Pancreas (tissue), 10 donors: ENCODE data around the gene SAMHD1. TPM values are rescaled to one million over a fixed set of nuclear protein-coding genes. Genes with fewer than 3 reads are reported as not detected.

ENCODE experiments used
- ATAC-seq, 4 donors: fragments of 200-7000 bp; cut with Tn5 transposase; one replicate each; pipeline versions ENCODE4 v1.8.0 to v1.9.1; 2020; ENCODE audit warnings: mild to moderate bottlenecking in 4 of 4, moderate library complexity in 4 of 4
- DNase-seq, 6 donors: peaks; one replicate each; pipeline ENCODE4 v3.0.0-alpha.2; 2020
- FAIRE-seq: peaks from 2 replicates; lab custom pipeline; 2012; peaks lifted over from hg19 to GRCh38; lab: Jason Lieb, UNC
- H3K27ac ChIP-seq, 4 donors: fragments of 200-600 bp; sonication (generic); 1 replicate in 3 of 4; 2 replicates in 1 of 4; pipeline versions ENCODE4 v1.5.0 to v1.8.0; 2020
- H3K27me3 ChIP-seq, 4 donors: fragments of 200-600 bp; one replicate each; pipeline ENCODE4 v1.8.0; 2021
- H3K36me3 ChIP-seq, 3 donors: fragments of 200-600 bp; sonication (generic) in 1 of 3; one replicate each; pipeline versions ENCODE4 v1.5.0 to v1.8.0; 2020 to 2021
- H3K4me1 ChIP-seq, 3 donors: fragments of 200-600 bp; one replicate each; pipeline ENCODE4 v1.8.0; 2021
- H3K4me3 ChIP-seq, 4 donors: fragments of 200-600 bp; sonication (generic) in 2 of 4; one replicate each; pipeline versions ENCODE4 v1.5.0 to v1.8.0; 2020 to 2021
- H3K9me3 ChIP-seq, 4 donors: fragments of 200-600 bp; one replicate each; pipeline ENCODE4 v1.8.0; 2021
- CTCF ChIP-seq, 4 donors: fragments of 200-600 bp; sonication (generic) in 3 of 4; IDR thresholded peaks; one replicate each; pipeline versions ENCODE4 v1.5.0 to v1.8.0; 2021; ENCODE audit warnings: antibody characterized with exemption in 4 of 4
- WGBS, 2 donors: extraction: QIAGEN DNeasy Blood & Tissue Kit; methylation state at CpG; one replicate each; pipeline ENCODE4 v1.1.7; 2013; 5-methylcytosine and 5-hydroxymethylcytosine counted together
- intact Hi-C, 3 donors: fragments of 100-400 bp; cut with DNase I; formaldehyde crosslinking; loops; one replicate each; pipeline versions ENCODE4 v1.11.1 to v1.14.2; 2022
- polyA plus RNA-seq, 2 donors: library from polyadenylated mRNA; stranded (reverse); fragments of 200-250 nt; gene quantifications; one replicate each; pipeline ENCODE4 v1.2.3, GENCODE V29; 2013
- total RNA-seq, 6 donors: library from RNA; stranded (reverse); fragmentation: NEBNext Ultra II Directional in 4 of 6; extraction: Animal tissue kit (Norgen Biotek cat#: 25700) in 4 of 6; gene quantifications; one replicate each; pipeline versions ENCODE4 v1.2.1 to v1.2.4, GENCODE V29; 2021 to 2023
- donor health status: healthy with polysubstance abuse.
- donor health status: DM: no; HTN: no; CAD: no; lungs with moderate emphysema.
- donor health status: DM: no; HTN: no; CAD: no.
- donor health status: control.
- donor health status: control.
- donor health status: Bipolar disorder and iron deficiency.
- donor health status: DM: yes; HTN: yes; CAD: no.
- donor health status: DM: no; HTN: no; CAD: no.
- donor health status: DM: no; HTN: no; CAD: no.
- donor health status: DM: yes; HTN: yes; CAD: no.

The SAMHD1 gene
- total and polyA plus RNA-seq, 8 donors, result 23.3 to 90.7 (median 49.0) TPM

- no peak for ATAC-seq
- Histone ChIP-seq H3K9me3 (no peaks in the 10 kb centered on the region), H3K4me3 (no peak overlapping the region), H3K4me1 (peaks cover 3 to 11% (median 10%) of the 10 kb centered on the region in 3 donors), H3K27ac (no peak overlapping the region), H3K27me3 (no peaks in the 10 kb centered on the region), H3K36me3 (peaks cover 0 to 11% (median 7%) of the 10 kb centered on the region in 3 donors)
- FAIRE-seq, result no peak
- no peak for TF ChIP-seq CTCF (IDR thresholded peaks at IDR 0.05)
- 92% methylated on average over 6 of the region's 6 CpGs for WGBS, 2 donors
- DNase-seq, result no peak
- intact Hi-C loops, result no loop called here
Observed at GRCh38 chr20:36929691-36930090, 21.8 kb downstream of the SAMHD1 start.

GRCh38 chr20:36929290-36929689 is 22.2 kb downstream of the SAMHD1 start:
- DNase-seq (no peak), FAIRE-seq (no peak), ATAC-seq (no peak)
- H3K9me3 ChIP-seq, result no peaks in the 10 kb centered on the region
- TF ChIP-seq CTCF (IDR thresholded peaks at IDR 0.05), result no peak
- intact Hi-C loops, result no loop called here
- no peak overlapping the region for H3K27ac ChIP-seq
- H3K4me1 ChIP-seq, result peaks cover 3 to 11% (median 10%) of the 10 kb centered on the region in 3 donors
- peaks cover 0 to 11% (median 7%) of the 10 kb centered on the region in 3 donors for H3K36me3 ChIP-seq
- H3K4me3 ChIP-seq, result no peak overlapping the region
- no peaks in the 10 kb centered on the region for H3K27me3 ChIP-seq
- WGBS, 2 donors, result 90 to 92% methylated on average over 6 of the region's 6 CpGs

DNA sequence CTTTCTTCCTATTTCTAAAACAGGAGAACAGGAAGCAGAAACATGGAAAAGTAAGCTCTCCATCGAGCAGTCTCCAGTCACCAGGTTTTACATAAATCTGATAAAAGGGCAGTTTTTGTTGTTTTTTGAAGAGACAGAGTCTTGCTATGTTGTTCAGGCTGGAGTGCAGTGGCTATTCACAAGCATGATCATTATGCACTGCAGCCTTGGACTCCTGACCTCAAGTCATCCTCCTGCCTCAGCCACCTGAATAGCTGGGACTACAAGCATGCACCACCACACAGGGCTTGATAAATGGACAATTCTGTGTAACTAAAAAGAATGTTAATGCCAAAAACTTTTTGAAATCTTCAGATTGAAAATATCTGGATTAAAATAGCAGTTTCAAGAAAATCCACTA is 23.8 kb downstream of the SAMHD1 start:
- DNase-seq (no peak), FAIRE-seq (no peak), ATAC-seq (no peak)
- no peak for TF ChIP-seq CTCF (IDR thresholded peaks at IDR 0.05)
- no peaks in the 10 kb centered on the region for H3K27me3 ChIP-seq
- intact Hi-C loops, result no loop called here
- 88 to 91% methylated on average over 1 of the region's 1 CpG for WGBS, 2 donors
- no peak overlapping the region for H3K4me3 ChIP-seq
- no peaks in the 10 kb centered on the region for H3K9me3 ChIP-seq
- no peak overlapping the region for H3K27ac ChIP-seq
- H3K36me3 ChIP-seq, result peaks cover 0 to 11% (median 7%) of the 10 kb centered on the region in 3 donors
- peaks cover 3 to 4% (median 3%) of the 10 kb centered on the region in 3 donors for H3K4me1 ChIP-seq

DNA sequence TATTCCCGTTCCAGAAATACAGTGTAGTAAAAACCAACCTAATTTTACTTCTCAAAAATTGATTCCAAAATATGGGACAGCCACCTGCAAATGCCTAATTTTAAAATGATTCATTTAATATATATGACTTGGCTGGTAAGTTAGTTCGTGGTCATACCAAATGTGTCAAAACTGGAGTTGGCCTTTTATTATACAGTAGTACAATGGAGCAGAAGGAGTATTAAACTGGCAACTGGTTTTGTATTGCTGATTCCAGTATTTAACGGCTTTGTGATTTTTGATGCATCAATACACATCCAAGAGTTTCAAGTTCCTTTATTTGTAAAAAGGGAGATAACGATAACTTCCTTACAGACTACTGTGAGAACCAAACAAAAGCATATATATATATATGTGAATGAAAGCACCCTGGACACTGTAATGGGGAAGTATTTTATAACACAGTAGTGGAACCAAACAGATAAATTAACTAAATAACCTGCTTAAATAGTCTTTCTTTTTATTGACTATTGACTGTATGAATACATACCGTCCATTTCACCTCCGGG is 24.8 kb downstream of the SAMHD1 start:
- DNase-seq (no peak), ATAC-seq (no peak), FAIRE-seq (no peak)
- Histone ChIP-seq H3K27me3 (no peaks in the 10 kb centered on the region), H3K4me3 (no peak overlapping the region), H3K36me3 (peaks cover 0 to 11% (median 7%) of the 10 kb centered on the region in 3 donors), H3K4me1 (no peaks in the 10 kb centered on the region), H3K9me3 (no peaks in the 10 kb centered on the region), H3K27ac (no peak overlapping the region)
- WGBS, 2 donors, result 87 to 88% methylated on average over 6 of the region's 6 CpGs
- TF ChIP-seq CTCF (IDR thresholded peaks at IDR 0.05), result no peak
- intact Hi-C loops, result no loop called here

DNA sequence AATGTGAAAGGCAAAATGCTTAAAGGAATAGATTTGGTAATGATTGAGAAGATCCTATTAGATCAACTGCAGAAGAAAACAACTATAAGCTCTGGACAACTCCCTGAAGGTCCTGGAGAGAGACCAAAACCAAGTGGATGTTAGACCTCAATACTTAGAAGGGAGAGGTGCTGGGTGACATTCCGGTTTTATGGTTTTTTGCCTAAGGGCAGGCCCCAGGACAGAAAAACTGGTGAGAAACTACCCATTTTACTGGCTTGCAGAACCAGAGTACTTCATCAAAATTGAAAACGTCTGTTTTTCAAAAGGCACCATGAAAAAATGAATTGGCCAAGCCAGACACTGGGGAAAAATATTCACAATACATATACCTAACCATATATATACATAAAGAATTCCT is 26.3 kb downstream of the SAMHD1 start:
- Histone ChIP-seq H3K27me3 (no peaks in the 10 kb centered on the region), H3K4me3 (no peak overlapping the region), H3K36me3 (peaks cover 0 to 11% (median 7%) of the 10 kb centered on the region in 3 donors), H3K4me1 (no peaks in the 10 kb centered on the region), H3K27ac (no peak overlapping the region), H3K9me3 (no peaks in the 10 kb centered on the region)
- ATAC-seq (no peak), DNase-seq (no peak), FAIRE-seq (no peak)
- 78 to 81% methylated on average over 2 of the region's 2 CpGs for WGBS, 2 donors
- intact Hi-C loops, result no loop called here
- TF ChIP-seq CTCF (IDR thresholded peaks at IDR 0.05), result no peak
